Mesendoderm (in vitro differentiated cells): Measurements from ENCODE around the gene IQSEC1.

Experiments
- DNase-seq: peaks from one replicate; pipeline ENCODE4 v3.0.0; 2013
- H2AK5ac ChIP-seq: 2 replicates; pipeline ENCODE4 v1.6.1; 2013; ENCODE audit warnings: low read length, inconsistent platforms
- H2BK120ac ChIP-seq: 2 replicates; pipeline ENCODE4 v1.6.1; 2013; ENCODE audit warnings: low read depth, mild to moderate bottlenecking, low read length, moderate library complexity, mixed read lengths
- H2BK15ac ChIP-seq: replicated peaks from 2 replicates; pipeline ENCODE4 v1.6.1; 2013; ENCODE audit warnings: low read depth, mild to moderate bottlenecking, moderate library complexity
- H2BK5ac ChIP-seq: 2 replicates; pipeline ENCODE4 v1.6.1; 2013; ENCODE audit warnings: low read length, inconsistent platforms
- H3K18ac ChIP-seq: 2 replicates; pipeline ENCODE4 v1.6.1; 2013; ENCODE audit warnings: mild to moderate bottlenecking, low read length, mixed read lengths
- H3K23ac ChIP-seq: one replicate; pipeline ENCODE4 v1.6.1; 2013; ENCODE audit warnings: low read length
- H3K27ac ChIP-seq: 2 replicates; pipeline ENCODE4 v1.5.1; 2013; ENCODE audit warnings: low read depth, mild to moderate bottlenecking, inconsistent platforms, low read length, moderate library complexity
- H3K27me3 ChIP-seq: 2 replicates; pipeline ENCODE4 v1.6.1; 2013; ENCODE audit warnings: low read length, control low read depth, mild to moderate bottlenecking, inconsistent platforms; ENCODE audit not compliant: insufficient read depth, poor library complexity
- H3K36me3 ChIP-seq: 2 replicates; pipeline ENCODE4 v1.6.1; 2013; ENCODE audit warnings: low read length, inconsistent platforms; ENCODE audit not compliant: control insufficient read depth, insufficient read depth
- H3K4ac ChIP-seq: one replicate; pipeline ENCODE4 v1.6.1; 2013; ENCODE audit warnings: low read depth, mild to moderate bottlenecking, low read length, moderate library complexity
- H3K4me1 ChIP-seq: 2 replicates; pipeline ENCODE4 v1.6.1; 2013; ENCODE audit warnings: low read depth, low read length, inconsistent platforms; ENCODE audit not compliant: control insufficient read depth
- H3K4me2 ChIP-seq: 2 replicates; pipeline ENCODE4 v1.6.1; 2013; ENCODE audit warnings: low read length
- H3K4me3 ChIP-seq: 2 replicates; pipeline ENCODE4 v1.5.1; 2013; ENCODE audit warnings: mild to moderate bottlenecking, low read length
- H3K56ac ChIP-seq: one replicate; pipeline ENCODE4 v1.6.1; 2013; ENCODE audit warnings: low read length
- H3K79me1 ChIP-seq: 2 replicates; pipeline ENCODE4 v1.6.1; 2013; ENCODE audit warnings: low read length, inconsistent platforms
- H3K79me2 ChIP-seq: 2 replicates; pipeline ENCODE4 v1.6.1; 2013; ENCODE audit warnings: mild to moderate bottlenecking, low read length; ENCODE audit not compliant: control insufficient read depth, insufficient read depth
- H3K9ac ChIP-seq: 2 replicates; pipeline ENCODE4 v1.6.1; 2013; ENCODE audit warnings: low read length, inconsistent platforms
- H4K5ac ChIP-seq: one replicate; pipeline ENCODE4 v1.6.1; 2013; ENCODE audit warnings: low read length
- H4K8ac ChIP-seq: one replicate; pipeline ENCODE4 v1.6.1; 2013; ENCODE audit warnings: low read depth, mild to moderate bottlenecking, control low read depth, low read length, moderate library complexity
- WGBS: extraction: QIAGEN DNeasy Blood & Tissue Kit; methylation state at CpG from one replicate; pipeline ENCODE4 v1.1.7; 2013; ENCODE audit warnings: low lambda C conversion rate, missing lambda C conversion rate; ENCODE audit not compliant: insufficient coverage; ENCODE audit errors: extremely low coverage; 5-methylcytosine and 5-hydroxymethylcytosine counted together

The IQSEC1 gene

GRCh38 chr3:12935861-12936830, 137.1 kb downstream of the IQSEC1 start:
- WGBS = no CpG with 5 or more reads among the region's 67 CpGs

GRCh38 chr3:12935023-12935860, 138.0 kb downstream of the IQSEC1 start:
- H3K79me2 ChIP-seq = no peaks in the 10 kb centered on the region
- no CpG with 5 or more reads among the region's 37 CpGs for WGBS
- H4K8ac ChIP-seq = no peak overlapping the region
- no peak overlapping the region for H3K27ac ChIP-seq
- H3K9ac ChIP-seq = no peak overlapping the region
- no peak overlapping the region for H4K5ac ChIP-seq
- H3K4me3 ChIP-seq = no peak overlapping the region
- no peak overlapping the region for H2BK5ac ChIP-seq
- H3K4ac ChIP-seq = no peak overlapping the region
- peaks cover 2% of the 10 kb centered on the region for H3K36me3 ChIP-seq
- H3K23ac ChIP-seq = no peak overlapping the region
- DNase-seq = peak; percentile 46
- no peak overlapping the region for H3K4me2 ChIP-seq
- no peak overlapping the region for H2BK120ac ChIP-seq
- H3K56ac ChIP-seq = no peak overlapping the region
- H2AK5ac ChIP-seq = no peak overlapping the region
- H3K27me3 ChIP-seq = no peaks in the 10 kb centered on the region
- H3K18ac ChIP-seq = no peak overlapping the region
- H3K79me1 ChIP-seq = no peaks in the 10 kb centered on the region
- H2BK15ac ChIP-seq = no peak overlapping the region
- no peaks in the 10 kb centered on the region for H3K4me1 ChIP-seq

More at GRCh38 chr3:12935861-12936830, 137.1 kb downstream of the IQSEC1 start:
- Histone ChIP-seq H2AK5ac (no peak overlapping the region), H3K56ac (no peak overlapping the region), H3K36me3 (peaks cover 2% of the 10 kb centered on the region), H3K27ac (no peak overlapping the region), H3K4me3 (no peak overlapping the region), H3K9ac (no peak overlapping the region), H3K23ac (no peak overlapping the region), H3K18ac (no peak overlapping the region), H3K4ac (no peak overlapping the region), H3K79me2 (no peaks in the 10 kb centered on the region), H3K79me1 (no peaks in the 10 kb centered on the region), H4K5ac (no peak overlapping the region), H3K27me3 (no peaks in the 10 kb centered on the region), H2BK120ac (no peak overlapping the region), H3K4me2 (no peak overlapping the region), H2BK15ac (no peak overlapping the region), H2BK5ac (no peak overlapping the region), H4K8ac (no peak overlapping the region), H3K4me1 (no peaks in the 10 kb centered on the region)
- no peak for DNase-seq

- H3K18ac ChIP-seq = no peak overlapping the region
- no peak overlapping the region for H2BK15ac ChIP-seq
- no peak overlapping the region for H2BK120ac ChIP-seq
- no peaks in the 10 kb centered on the region for H3K79me1 ChIP-seq
- no peak overlapping the region for H2AK5ac ChIP-seq
- no peak overlapping the region for H3K4me2 ChIP-seq
- H3K23ac ChIP-seq = no peak overlapping the region
- WGBS = no CpG with 5 or more reads among the region's 8 CpGs
- H3K79me2 ChIP-seq = no peaks in the 10 kb centered on the region
- no peak for DNase-seq
- H3K56ac ChIP-seq = no peak overlapping the region
- H3K9ac ChIP-seq = no peak overlapping the region
- H4K5ac ChIP-seq = no peak overlapping the region
- no peak overlapping the region for H3K4ac ChIP-seq
- no peaks in the 10 kb centered on the region for H3K27me3 ChIP-seq
- H2BK5ac ChIP-seq = no peak overlapping the region
- peaks cover 2% of the 10 kb centered on the region for H3K36me3 ChIP-seq
- no peak overlapping the region for H3K4me3 ChIP-seq
- H3K27ac ChIP-seq = no peak overlapping the region
- no peak overlapping the region for H4K8ac ChIP-seq
- H3K4me1 ChIP-seq = no peaks in the 10 kb centered on the region
These were observed 138.8 kb downstream of the IQSEC1 start for GRCh38 chr3:12934431-12934830.

- Histone ChIP-seq H3K27me3 (no peaks in the 10 kb centered on the region), H3K18ac (no peak overlapping the region), H3K56ac (no peak overlapping the region), H4K5ac (no peak overlapping the region), H3K79me2 (no peaks in the 10 kb centered on the region), H3K23ac (no peak overlapping the region), H3K27ac (no peak overlapping the region), H3K4me3 (no peak overlapping the region), H3K4me2 (no peak overlapping the region), H2BK15ac (no peak overlapping the region), H3K4me1 (no peaks in the 10 kb centered on the region), H3K4ac (no peak overlapping the region), H2BK120ac (no peak overlapping the region), H2BK5ac (no peak overlapping the region), H4K8ac (no peak overlapping the region), H3K9ac (no peak overlapping the region), H2AK5ac (no peak overlapping the region), H3K36me3 (peaks cover 2% of the 10 kb centered on the region), H3K79me1 (no peaks in the 10 kb centered on the region)
- WGBS = no CpG with 5 or more reads among the region's 7 CpGs
- DNase-seq = no peak
These were observed 139.3 kb downstream of the IQSEC1 start for GRCh38 chr3:12933901-12934300.

- Histone ChIP-seq H2BK120ac (no peak overlapping the region), H3K9ac (no peak overlapping the region), H3K23ac (no peak overlapping the region), H3K36me3 (peaks cover 2% of the 10 kb centered on the region), H3K4me3 (no peak overlapping the region), H3K79me1 (no peaks in the 10 kb centered on the region), H4K8ac (no peak overlapping the region), H3K56ac (no peak overlapping the region), H4K5ac (no peak overlapping the region), H3K4me1 (no peaks in the 10 kb centered on the region), H3K18ac (no peak overlapping the region), H2BK15ac (no peak overlapping the region), H2BK5ac (no peak overlapping the region), H3K27ac (no peak overlapping the region), H3K79me2 (no peaks in the 10 kb centered on the region), H2AK5ac (no peak overlapping the region), H3K27me3 (no peaks in the 10 kb centered on the region), H3K4ac (no peak overlapping the region), H3K4me2 (no peak overlapping the region)
- no CpG with 5 or more reads among the region's 13 CpGs for WGBS
- no peak for DNase-seq
These were observed 140.5 kb downstream of the IQSEC1 start for GRCh38 chr3:12932754-12933153.
